ENCODE measurements around the gene PALM. TPM values are rescaled to one million over a fixed set of nuclear protein-coding genes. Genes with fewer than 3 reads are reported as not detected.

The PALM gene
- total and polyA plus RNA-seq, 9 of the 15 experiments (the other 6 are each of a cell fraction or from before 2014, with no cell fraction given), result 0.04 to 6.6 (median 1.7) TPM

DNA sequence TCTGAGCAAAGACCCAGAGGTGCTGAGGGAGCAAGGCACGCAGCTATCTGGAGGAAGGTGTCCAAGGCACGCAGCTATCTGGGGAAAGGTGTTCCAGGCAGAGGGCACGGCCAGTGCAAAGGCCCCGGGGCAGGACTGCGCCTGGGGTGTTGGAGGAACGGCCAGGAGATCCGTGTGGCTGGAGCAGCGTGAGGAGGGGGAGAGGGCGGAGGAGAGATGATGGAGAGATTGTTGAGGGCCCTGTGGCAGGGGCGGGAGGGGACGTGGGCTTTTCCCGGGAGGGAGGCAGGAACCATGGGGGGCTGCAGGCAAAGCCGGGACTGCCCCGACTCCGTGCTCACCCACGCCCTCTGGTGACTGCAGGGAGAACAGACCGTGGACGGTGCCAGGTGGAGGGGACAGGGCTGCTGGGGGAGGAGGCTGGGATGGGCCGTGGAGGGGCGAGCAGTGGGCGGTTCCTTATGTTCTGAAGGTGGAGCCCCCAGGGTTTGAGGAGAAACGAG lies 28.9 kb downstream of the PALM start:
- WGBS (ENCODE audit: insufficient coverage, low coverage, missing lambda C conversion rate), result 30% methylated on average over 12 of the region's 22 CpGs
- peak; percentile 92 for ATAC-seq
- H3K9me1 ChIP-seq (ENCODE audit: control insufficient read depth, insufficient read depth, low read length), result no peaks in the 10 kb centered on the region
- H3K27ac ChIP-seq (ENCODE audit: extremely low read depth, low read depth, low read length), result no peak overlapping the region
- no peaks in the 10 kb centered on the region for H4K20me1 ChIP-seq (replicated peaks; ENCODE audit: control insufficient read depth, insufficient read depth, low read length)
- H3K4me2 ChIP-seq (ENCODE audit: insufficient read depth, low read length), result no peak overlapping the region
- intact Hi-C loops (cut with micrococcal nuclease) (loop anchor here (10.0 kb wide), 1 partner anchor 153 kb away; the partner anchor contains the start of gene HCN2), in situ Hi-C loops (cut with MboI) (no loop called here)
- peak; percentile 72 to 92 (median 86) for DNase-seq (ENCODE audit: extremely low read depth in 1 of 4, low spot score in 3 of 4)
- no peaks in the 10 kb centered on the region for H3K36me3 ChIP-seq (ENCODE audit: control insufficient read depth, insufficient read depth, low read length)
- peaks cover 0 to 62% of the 10 kb centered on the region in 2 experiments; a peak in 2 of 5 replicates for H3K4me1 ChIP-seq (replicated peaks in 1 of 2; ENCODE audit: control insufficient read depth in 2 of 2, insufficient read depth in 2 of 2, low read length in 2 of 2)
- no peaks in the 10 kb centered on the region for H3K9me3 ChIP-seq (replicated peaks; ENCODE audit: control insufficient read depth, insufficient read depth, low read depth, low read length)
- peak overlapping the region in 1 of 2 experiments; percentile 58; a peak in 2 of 4 replicates for H3K9ac ChIP-seq (ENCODE audit: insufficient read depth in 1 of 2, low read depth in 2 of 2, low read length in 2 of 2)
- no peaks in the 10 kb centered on the region for H3K27me3 ChIP-seq (ENCODE audit: control insufficient read depth in 2 of 2, insufficient read depth in 2 of 2, low read length in 2 of 2)
- no peak overlapping the region for H3K4me3 ChIP-seq
- no peaks in the 10 kb centered on the region for H3K79me2 ChIP-seq (ENCODE audit: control insufficient read depth, insufficient read depth, low read length)
- no TSS peak for BruUV-seq (replicated peaks)
- ChIA-PET POLR2A (interaction anchor here (0.5 to 1.1 kb wide), 2 partner anchors 16 to 228 kb away, joined by 3 to 4 read pairs; no protein-coding TSS in a partner anchor), CTCF (ENCODE audit: low intra/inter-chr PET ratio) (no interaction called here)
- H2AFZ ChIP-seq (ENCODE audit: low read depth, low read length), result no peak overlapping the region
- FAIRE-seq, result peak; percentile 81
- peak; percentile 37 to 65; a peak in 2 of 4 replicates for TF ChIP-seq KDM1A (IDR thresholded peaks at IDR 0.05)
- no peak for TF ChIP-seq ZKSCAN3 (CRISPR knock-in tag; IDR thresholded peaks at IDR 0.05)
- TF ChIP-seq, protein P1, sequence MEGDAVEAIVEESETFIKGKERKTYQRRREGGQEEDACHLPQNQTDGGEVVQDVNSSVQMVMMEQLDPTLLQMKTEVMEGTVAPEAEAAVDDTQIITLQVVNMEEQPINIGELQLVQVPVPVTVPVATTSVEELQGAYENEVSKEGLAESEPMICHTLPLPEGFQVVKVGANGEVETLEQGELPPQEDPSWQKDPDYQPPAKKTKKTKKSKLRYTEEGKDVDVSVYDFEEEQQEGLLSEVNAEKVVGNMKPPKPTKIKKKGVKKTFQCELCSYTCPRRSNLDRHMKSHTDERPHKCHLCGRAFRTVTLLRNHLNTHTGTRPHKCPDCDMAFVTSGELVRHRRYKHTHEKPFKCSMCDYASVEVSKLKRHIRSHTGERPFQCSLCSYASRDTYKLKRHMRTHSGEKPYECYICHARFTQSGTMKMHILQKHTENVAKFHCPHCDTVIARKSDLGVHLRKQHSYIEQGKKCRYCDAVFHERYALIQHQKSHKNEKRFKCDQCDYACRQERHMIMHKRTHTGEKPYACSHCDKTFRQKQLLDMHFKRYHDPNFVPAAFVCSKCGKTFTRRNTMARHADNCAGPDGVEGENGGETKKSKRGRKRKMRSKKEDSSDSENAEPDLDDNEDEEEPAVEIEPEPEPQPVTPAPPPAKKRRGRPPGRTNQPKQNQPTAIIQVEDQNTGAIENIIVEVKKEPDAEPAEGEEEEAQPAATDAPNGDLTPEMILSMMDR (IDR thresholded peaks at IDR 0.05 in 2 of 3, conservative IDR thresholded peaks at IDR 0.05 in 1 of 3; ENCODE audit: insufficient read depth in 2 of 3, low read depth in 1 of 3, low read length in 3 of 3), result peak; percentile 67 to 84 (median 71)
- TF ChIP-seq GATAD2B (IDR thresholded peaks at IDR 0.05; ENCODE audit: borderline replicate concordance), result no peak
- TF ChIP-seq POLR3G (IDR thresholded peaks at IDR 0.05; ENCODE audit: extremely low read depth, insufficient read length, insufficient replicate concordance), result no peak
- TF ChIP-seq ZNF507 (tag; conservative IDR thresholded peaks at IDR 0.05), result no peak
- TF ChIP-seq EGR1 (conservative IDR thresholded peaks at IDR 0.05), result no peak
- peak; percentile 47 for TF ChIP-seq NFIC (IDR thresholded peaks at IDR 0.05)
- peak; percentile 93 for TF ChIP-seq BCOR (IDR thresholded peaks at IDR 0.05)
- 0 out of 2 replicates have a peak, but pooled peaks have one; percentile 25 for TF ChIP-seq SP1 (CRISPR knock-in tag; IDR thresholded peaks at IDR 0.05)
- TF ChIP-seq SMARCA5 (IDR thresholded peaks at IDR 0.05), result peak; percentile 89
- TF ChIP-seq, protein P2, sequence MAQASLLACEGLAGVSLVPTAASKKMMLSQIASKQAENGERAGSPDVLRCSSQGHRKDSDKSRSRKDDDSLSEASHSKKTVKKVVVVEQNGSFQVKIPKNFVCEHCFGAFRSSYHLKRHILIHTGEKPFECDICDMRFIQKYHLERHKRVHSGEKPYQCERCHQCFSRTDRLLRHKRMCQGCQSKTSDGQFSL (CRISPR knock-in tag; IDR thresholded peaks at IDR 0.05), result peak; percentile 64
- TF ChIP-seq, protein P2 (tag; IDR thresholded peaks at IDR 0.05), result no peak
- peak; percentile 78; the same call in 1 of the 2 replicates for TF ChIP-seq ZBTB7A (IDR thresholded peaks at IDR 0.05; ENCODE audit: borderline replicate concordance, control insufficient read depth, low read depth, low read length)
- TF ChIP-seq, protein P3, sequence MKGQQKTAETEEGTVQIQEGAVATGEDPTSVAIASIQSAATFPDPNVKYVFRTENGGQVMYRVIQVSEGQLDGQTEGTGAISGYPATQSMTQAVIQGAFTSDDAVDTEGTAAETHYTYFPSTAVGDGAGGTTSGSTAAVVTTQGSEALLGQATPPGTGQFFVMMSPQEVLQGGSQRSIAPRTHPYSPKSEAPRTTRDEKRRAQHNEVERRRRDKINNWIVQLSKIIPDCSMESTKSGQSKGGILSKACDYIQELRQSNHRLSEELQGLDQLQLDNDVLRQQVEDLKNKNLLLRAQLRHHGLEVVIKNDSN (CRISPR knock-in tag; IDR thresholded peaks at IDR 0.05), result 0 out of 2 replicates have a peak, but pooled peaks have one; percentile 12
- TF ChIP-seq HOXB6 (CRISPR knock-in tag; IDR thresholded peaks at IDR 0.05; ENCODE audit: borderline replicate concordance), result no peak
- peak in 1 of 2 experiments; percentile 45; a peak in 2 of 4 replicates for TF ChIP-seq RAD21 (CRISPR knock-in tag; conservative IDR thresholded peaks at IDR 0.05 in 1 of 2, IDR thresholded peaks at IDR 0.05 in 1 of 2)
- TF ChIP-seq, protein P4, sequence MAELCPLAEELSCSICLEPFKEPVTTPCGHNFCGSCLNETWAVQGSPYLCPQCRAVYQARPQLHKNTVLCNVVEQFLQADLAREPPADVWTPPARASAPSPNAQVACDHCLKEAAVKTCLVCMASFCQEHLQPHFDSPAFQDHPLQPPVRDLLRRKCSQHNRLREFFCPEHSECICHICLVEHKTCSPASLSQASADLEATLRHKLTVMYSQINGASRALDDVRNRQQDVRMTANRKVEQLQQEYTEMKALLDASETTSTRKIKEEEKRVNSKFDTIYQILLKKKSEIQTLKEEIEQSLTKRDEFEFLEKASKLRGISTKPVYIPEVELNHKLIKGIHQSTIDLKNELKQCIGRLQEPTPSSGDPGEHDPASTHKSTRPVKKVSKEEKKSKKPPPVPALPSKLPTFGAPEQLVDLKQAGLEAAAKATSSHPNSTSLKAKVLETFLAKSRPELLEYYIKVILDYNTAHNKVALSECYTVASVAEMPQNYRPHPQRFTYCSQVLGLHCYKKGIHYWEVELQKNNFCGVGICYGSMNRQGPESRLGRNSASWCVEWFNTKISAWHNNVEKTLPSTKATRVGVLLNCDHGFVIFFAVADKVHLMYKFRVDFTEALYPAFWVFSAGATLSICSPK (IDR thresholded peaks at IDR 0.05; ENCODE audit: borderline replicate concordance), result no peak

Measured in K562 (cell line).